GM12878 (cell line): ENCODE results near the gene ARID3A.

Source experiments
- MYC ChIP-seq: IDR thresholded peaks from 2 replicates; pipeline ENCODE4 v1.6.1; 2011; ENCODE audit warnings: mild to moderate bottlenecking, low read length, moderate library complexity, inconsistent platforms; ENCODE audit not compliant: insufficient read depth, insufficient replicate concordance, insufficient read length, severe bottlenecking
- POLR2AphosphoS2 ChIP-seq: IDR thresholded peaks from 2 replicates; pipeline ENCODE4 v1.6.1; 2011; ENCODE audit warnings: low read depth, mild to moderate bottlenecking, low read length, improper control_type of control experiment, moderate library complexity
- TF ChIP-seq, protein P1 (sequence below): fragments of 450-650 bp; IDR thresholded peaks from 2 replicates; pipeline ENCODE4 v1.6.1; 2016; ENCODE audit warnings: mild to moderate bottlenecking, moderate library complexity, borderline replicate concordance

DNA sequence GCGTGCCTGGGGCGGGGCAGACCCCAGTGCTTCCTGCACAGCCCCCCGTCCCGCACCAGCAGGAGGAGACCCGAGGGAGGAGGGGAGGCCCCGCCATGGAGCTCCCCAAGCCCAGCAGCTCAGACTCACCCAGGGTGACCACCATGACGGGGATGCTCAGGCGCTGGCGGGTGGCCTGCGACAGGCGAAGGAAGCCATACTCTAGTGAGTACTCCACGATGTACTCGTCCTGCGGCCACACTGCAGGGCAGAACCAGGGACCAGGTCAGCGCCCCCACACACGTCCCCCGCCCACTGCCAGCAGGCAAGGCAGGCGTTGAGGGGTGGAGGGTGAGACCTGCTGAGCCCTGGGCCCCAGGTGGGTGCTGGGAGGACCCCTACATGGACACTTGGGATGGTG, 86.5 kb downstream of the ARID3A start:
- TF ChIP-seq POLR2AphosphoS2 (no peak), MYC (no peak)
- TF ChIP-seq, protein P1, sequence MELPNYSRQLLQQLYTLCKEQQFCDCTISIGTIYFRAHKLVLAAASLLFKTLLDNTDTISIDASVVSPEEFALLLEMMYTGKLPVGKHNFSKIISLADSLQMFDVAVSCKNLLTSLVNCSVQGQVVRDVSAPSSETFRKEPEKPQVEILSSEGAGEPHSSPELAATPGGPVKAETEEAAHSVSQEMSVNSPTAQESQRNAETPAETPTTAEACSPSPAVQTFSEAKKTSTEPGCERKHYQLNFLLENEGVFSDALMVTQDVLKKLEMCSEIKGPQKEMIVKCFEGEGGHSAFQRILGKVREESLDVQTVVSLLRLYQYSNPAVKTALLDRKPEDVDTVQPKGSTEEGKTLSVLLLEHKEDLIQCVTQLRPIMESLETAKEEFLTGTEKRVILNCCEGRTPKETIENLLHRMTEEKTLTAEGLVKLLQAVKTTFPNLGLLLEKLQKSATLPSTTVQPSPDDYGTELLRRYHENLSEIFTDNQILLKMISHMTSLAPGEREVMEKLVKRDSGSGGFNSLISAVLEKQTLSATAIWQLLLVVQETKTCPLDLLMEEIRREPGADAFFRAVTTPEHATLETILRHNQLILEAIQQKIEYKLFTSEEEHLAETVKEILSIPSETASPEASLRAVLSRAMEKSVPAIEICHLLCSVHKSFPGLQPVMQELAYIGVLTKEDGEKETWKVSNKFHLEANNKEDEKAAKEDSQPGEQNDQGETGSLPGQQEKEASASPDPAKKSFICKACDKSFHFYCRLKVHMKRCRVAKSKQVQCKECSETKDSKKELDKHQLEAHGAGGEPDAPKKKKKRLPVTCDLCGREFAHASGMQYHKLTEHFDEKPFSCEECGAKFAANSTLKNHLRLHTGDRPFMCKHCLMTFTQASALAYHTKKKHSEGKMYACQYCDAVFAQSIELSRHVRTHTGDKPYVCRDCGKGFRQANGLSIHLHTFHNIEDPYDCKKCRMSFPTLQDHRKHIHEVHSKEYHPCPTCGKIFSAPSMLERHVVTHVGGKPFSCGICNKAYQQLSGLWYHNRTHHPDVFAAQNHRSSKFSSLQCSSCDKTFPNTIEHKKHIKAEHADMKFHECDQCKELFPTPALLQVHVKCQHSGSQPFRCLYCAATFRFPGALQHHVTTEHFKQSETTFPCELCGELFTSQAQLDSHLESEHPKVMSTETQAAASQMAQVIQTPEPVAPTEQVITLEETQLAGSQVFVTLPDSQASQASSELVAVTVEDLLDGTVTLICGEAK = no peak
